T-helper 17 cell (primary cell): Measurements from ENCODE around the gene RAI1. TPM values are rescaled to one million over a fixed set of nuclear protein-coding genes. Genes with fewer than 3 reads are reported as not detected.

Experiments
- ATAC-seq: fragments of 150-1000 bp; cut with Tn5 transposase; 2 replicates; pipeline ENCODE4 v1.10.0; 2021; ENCODE audit warnings: mild to moderate bottlenecking, moderate library complexity
- DNase-seq, 3 donors: peaks; one replicate each; pipeline versions ENCODE4 v3.0.0 to v3.0.0-alpha.2; 2020 to 2021
- H3K9me3 ChIP-seq: one replicate; pipeline ENCODE4 v1.7.0; 2013; ENCODE audit warnings: low read length, mild to moderate bottlenecking; ENCODE audit not compliant: control insufficient read depth, poor library complexity, severe bottlenecking
- H3K27ac Mint-ChIP-seq: one replicate; pipeline ENCODE4 v1.8.0; 2022; ENCODE audit warnings: mild to moderate bottlenecking, moderate library complexity, mixed read lengths
- H3K27me3 Mint-ChIP-seq: one replicate; pipeline ENCODE4 v1.8.0; 2022; ENCODE audit warnings: mixed read lengths
- H3K36me3 Mint-ChIP-seq: one replicate; pipeline ENCODE4 v1.8.0; 2022; ENCODE audit warnings: low read depth, mixed read lengths
- H3K4me1 Mint-ChIP-seq: one replicate; pipeline ENCODE4 v1.8.0; 2022; ENCODE audit warnings: mild to moderate bottlenecking, mixed read lengths
- H3K4me3 Mint-ChIP-seq: one replicate; pipeline ENCODE4 v1.8.0; 2022; ENCODE audit warnings: mild to moderate bottlenecking, moderate library complexity, mixed read lengths
- total RNA-seq, 4 donors: library from RNA in 2 of 4; stranded (reverse) in 2 of 4; gene quantifications; one replicate each; pipeline ENCODE4 v1.2.3 and lab custom pipeline; 2022 to 2026

Gene RAI1
- total RNA-seq, 2 donors from 2014 or later = 18.4 to 18.6 TPM

GRCh38 chr17:17714261-17714866 lies 33.1 kb downstream of the RAI1 start:
- no peak overlapping the region for H3K4me3 Mint-ChIP-seq
- DNase-seq (no peak), ATAC-seq (no peak)
- no peak overlapping the region for H3K27ac Mint-ChIP-seq
- peaks cover 23% of the 10 kb centered on the region for H3K27me3 Mint-ChIP-seq
- H3K4me1 Mint-ChIP-seq = peaks cover 26% of the 10 kb centered on the region
- H3K9me3 ChIP-seq = no peaks in the 10 kb centered on the region
- H3K36me3 Mint-ChIP-seq = peaks cover 9% of the 10 kb centered on the region

- H3K9me3 ChIP-seq = no peaks in the 10 kb centered on the region
- Mint-ChIP-seq H3K27me3 (peaks cover 26% of the 10 kb centered on the region), H3K4me3 (no peak overlapping the region), H3K4me1 (peaks cover 27% of the 10 kb centered on the region), H3K27ac (no peak overlapping the region), H3K36me3 (peaks cover 10% of the 10 kb centered on the region)
- DNase-seq (no peak), ATAC-seq (no peak)
Measured at GRCh38 chr17:17714879-17715278, 33.6 kb downstream of the RAI1 start.

GRCh38 chr17:17716837-17717523 lies 35.7 kb downstream of the RAI1 start:
- Mint-ChIP-seq H3K27ac (peak overlapping the region; percentile 81), H3K4me3 (no peak overlapping the region), H3K4me1 (peaks cover 31% of the 10 kb centered on the region), H3K36me3 (peaks cover 11% of the 10 kb centered on the region), H3K27me3 (peaks cover 37% of the 10 kb centered on the region)
- DNase-seq (no peak), ATAC-seq (no peak)
- no peaks in the 10 kb centered on the region for H3K9me3 ChIP-seq

GRCh38 chr17:17718251-17718650 lies 37.0 kb downstream of the RAI1 start:
- no peak overlapping the region for H3K27ac Mint-ChIP-seq

GRCh38 chr17:17719199-17719940 lies 38.1 kb downstream of the RAI1 start:
- no peaks in the 10 kb centered on the region for H3K9me3 ChIP-seq
- peaks cover 17% of the 10 kb centered on the region for H3K36me3 Mint-ChIP-seq
- H3K27ac Mint-ChIP-seq = no peak overlapping the region
- peaks cover 52% of the 10 kb centered on the region for H3K27me3 Mint-ChIP-seq
- DNase-seq (no peak), ATAC-seq (no peak)
- no peak overlapping the region for H3K4me3 Mint-ChIP-seq
- H3K4me1 Mint-ChIP-seq = peaks cover 41% of the 10 kb centered on the region

More at GRCh38 chr17:17718251-17718650, 37.0 kb downstream of the RAI1 start:
- no peaks in the 10 kb centered on the region for H3K9me3 ChIP-seq
- Mint-ChIP-seq H3K27me3 (peaks cover 50% of the 10 kb centered on the region), H3K4me3 (no peak overlapping the region), H3K36me3 (peaks cover 17% of the 10 kb centered on the region), H3K4me1 (peaks cover 35% of the 10 kb centered on the region)
- ATAC-seq (no peak), DNase-seq (no peak)

GRCh38 chr17:17719966-17720543 lies 38.8 kb downstream of the RAI1 start:
- no peak for DNase-seq
- H3K4me1 Mint-ChIP-seq = peaks cover 42% of the 10 kb centered on the region
- H3K27ac Mint-ChIP-seq = no peak overlapping the region

GRCh38 chr17:17721140-17721668 lies 39.9 kb downstream of the RAI1 start:
- DNase-seq = no peak
- no peak for ATAC-seq
- no peaks in the 10 kb centered on the region for H3K9me3 ChIP-seq
- Mint-ChIP-seq H3K27me3 (peaks cover 46% of the 10 kb centered on the region), H3K27ac (no peak overlapping the region), H3K4me1 (peaks cover 38% of the 10 kb centered on the region), H3K36me3 (peaks cover 17% of the 10 kb centered on the region), H3K4me3 (no peak overlapping the region)

More at GRCh38 chr17:17719966-17720543, 38.8 kb downstream of the RAI1 start:
- Mint-ChIP-seq H3K27me3 (peaks cover 52% of the 10 kb centered on the region), H3K36me3 (peaks cover 17% of the 10 kb centered on the region), H3K4me3 (no peak overlapping the region)
- ATAC-seq = no peak
- no peaks in the 10 kb centered on the region for H3K9me3 ChIP-seq

- peak overlapping the region; percentile 66 for H3K27ac Mint-ChIP-seq
- DNase-seq (no peak), ATAC-seq (no peak)
- H3K4me1 Mint-ChIP-seq = peaks cover 34% of the 10 kb centered on the region
- peak overlapping the region; percentile 93 for H3K4me3 Mint-ChIP-seq
- peaks cover 14% of the 10 kb centered on the region for H3K36me3 Mint-ChIP-seq
- H3K9me3 ChIP-seq = no peaks in the 10 kb centered on the region
- peaks cover 39% of the 10 kb centered on the region for H3K27me3 Mint-ChIP-seq
Measured at GRCh38 chr17:17722081-17722905, 41.0 kb downstream of the RAI1 start.

- H3K9me3 ChIP-seq = no peaks in the 10 kb centered on the region
- H3K27ac Mint-ChIP-seq = peak overlapping the region; percentile 66
- peak overlapping the region; percentile 93 for H3K4me3 Mint-ChIP-seq
- ATAC-seq (peak; percentile 7), DNase-seq (no peak)
- H3K27me3 Mint-ChIP-seq = peaks cover 39% of the 10 kb centered on the region
- peaks cover 11% of the 10 kb centered on the region for H3K36me3 Mint-ChIP-seq
- H3K4me1 Mint-ChIP-seq = peaks cover 29% of the 10 kb centered on the region
Measured at GRCh38 chr17:17722906-17723353, 41.7 kb downstream of the RAI1 start.

GRCh38 chr17:17723354-17724261 lies 42.4 kb downstream of the RAI1 start:
- DNase-seq (no peak), ATAC-seq (peak; percentile 60)
- H3K36me3 Mint-ChIP-seq = peaks cover 11% of the 10 kb centered on the region
- no peaks in the 10 kb centered on the region for H3K9me3 ChIP-seq
- peak overlapping the region; percentile 93 for H3K4me3 Mint-ChIP-seq
- H3K27ac Mint-ChIP-seq = peak overlapping the region; percentile 66
- peaks cover 26% of the 10 kb centered on the region for H3K4me1 Mint-ChIP-seq
- H3K27me3 Mint-ChIP-seq = peaks cover 34% of the 10 kb centered on the region

GRCh38 chr17:17724307-17725010 lies 43.2 kb downstream of the RAI1 start:
- Mint-ChIP-seq H3K27ac (no peak overlapping the region), H3K4me3 (peak overlapping the region; percentile 93), H3K27me3 (peaks cover 28% of the 10 kb centered on the region), H3K4me1 (peaks cover 20% of the 10 kb centered on the region), H3K36me3 (peaks cover 7% of the 10 kb centered on the region)
- no peak for DNase-seq
- H3K9me3 ChIP-seq = no peaks in the 10 kb centered on the region
- peak; percentile 44 for ATAC-seq
